C4-2B (cell line): ENCODE measurements around the gene NCOA3.

Experiments used
- ZFX ChIP-seq: fragments of 450-650 bp; IDR thresholded peaks from 2 replicates; pipeline ENCODE4 v1.6.1; 2017
- TF ChIP-seq, protein P1 (sequence below): fragments of 450-650 bp; conservative IDR thresholded peaks from 2 replicates; pipeline ENCODE4 v1.5.1; 2017; ENCODE audit warnings: mild to moderate bottlenecking

DNA sequence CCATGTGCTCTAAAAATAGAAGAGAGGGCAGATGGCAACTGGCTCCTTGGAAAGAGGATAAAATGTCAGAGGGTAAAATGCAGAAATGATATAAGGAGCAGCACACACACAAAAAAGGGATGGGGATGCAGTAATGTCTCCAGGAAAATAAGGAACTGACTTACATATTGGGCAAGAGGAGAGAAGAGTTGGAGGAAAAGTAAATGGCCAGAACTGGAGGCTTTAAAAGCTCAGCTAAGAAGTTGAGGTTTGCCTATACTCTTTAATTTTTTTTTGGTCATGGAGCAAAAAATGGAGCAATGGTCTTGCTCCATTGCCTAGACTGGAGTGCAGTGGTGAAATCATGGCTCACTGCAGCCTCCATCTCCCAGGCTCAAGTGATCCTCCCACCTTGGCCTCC is 189.9 kb downstream of the NCOA3 start:
- TF ChIP-seq, protein P1, sequence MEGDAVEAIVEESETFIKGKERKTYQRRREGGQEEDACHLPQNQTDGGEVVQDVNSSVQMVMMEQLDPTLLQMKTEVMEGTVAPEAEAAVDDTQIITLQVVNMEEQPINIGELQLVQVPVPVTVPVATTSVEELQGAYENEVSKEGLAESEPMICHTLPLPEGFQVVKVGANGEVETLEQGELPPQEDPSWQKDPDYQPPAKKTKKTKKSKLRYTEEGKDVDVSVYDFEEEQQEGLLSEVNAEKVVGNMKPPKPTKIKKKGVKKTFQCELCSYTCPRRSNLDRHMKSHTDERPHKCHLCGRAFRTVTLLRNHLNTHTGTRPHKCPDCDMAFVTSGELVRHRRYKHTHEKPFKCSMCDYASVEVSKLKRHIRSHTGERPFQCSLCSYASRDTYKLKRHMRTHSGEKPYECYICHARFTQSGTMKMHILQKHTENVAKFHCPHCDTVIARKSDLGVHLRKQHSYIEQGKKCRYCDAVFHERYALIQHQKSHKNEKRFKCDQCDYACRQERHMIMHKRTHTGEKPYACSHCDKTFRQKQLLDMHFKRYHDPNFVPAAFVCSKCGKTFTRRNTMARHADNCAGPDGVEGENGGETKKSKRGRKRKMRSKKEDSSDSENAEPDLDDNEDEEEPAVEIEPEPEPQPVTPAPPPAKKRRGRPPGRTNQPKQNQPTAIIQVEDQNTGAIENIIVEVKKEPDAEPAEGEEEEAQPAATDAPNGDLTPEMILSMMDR, result no peak
- TF ChIP-seq ZFX, result no peak
